ENCODE results near the gene SESN2. TPM values are rescaled to one million over a fixed set of nuclear protein-coding genes. Genes with fewer than 3 reads are reported as not detected.

Gene SESN2
- total RNA-seq, 1 experiment from 2014 or later: 12.2 TPM

DNA sequence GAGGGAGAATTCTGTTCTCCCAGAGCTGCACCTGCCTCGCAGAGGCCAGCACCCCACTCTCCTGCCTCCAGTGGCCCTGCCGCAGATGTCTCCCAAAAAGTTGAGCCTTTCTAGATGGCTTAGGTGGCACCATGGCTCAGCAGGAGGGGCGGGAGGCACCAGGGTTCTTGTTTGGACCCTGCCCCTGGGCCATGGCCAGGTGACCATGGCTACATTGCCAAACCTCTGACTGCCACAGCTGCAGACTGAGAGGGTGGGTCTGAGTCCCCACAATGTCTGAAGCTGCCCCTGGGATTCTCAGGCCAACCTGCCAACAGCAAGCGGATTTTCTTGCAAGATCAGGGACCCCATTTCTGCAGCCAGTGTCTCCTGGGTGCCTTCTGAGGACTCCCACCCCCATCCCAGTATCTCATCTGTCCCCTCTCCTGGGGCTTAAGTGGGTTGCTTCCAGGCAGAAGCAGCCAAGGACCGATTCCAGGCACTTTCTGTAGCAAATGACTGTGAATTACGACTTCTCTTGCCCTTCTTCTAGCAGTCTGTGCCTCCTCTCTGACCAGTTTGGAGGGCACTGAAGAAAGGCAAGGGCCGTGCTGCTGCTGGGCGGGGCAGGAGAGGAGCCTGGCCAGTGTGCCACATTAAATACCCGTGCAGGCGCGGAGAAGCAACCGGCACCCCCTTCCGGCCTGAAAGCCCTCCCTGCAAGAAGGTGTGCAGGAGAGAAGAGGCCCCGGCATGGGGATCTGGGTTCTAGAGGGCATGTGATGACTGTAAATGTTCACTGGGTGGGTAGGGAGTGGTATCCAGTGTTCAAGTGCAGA, 22.5 kb downstream of the SESN2 start:
- DNase-seq: no peak

GRCh38 chr1:28282426-28283407, 23.4 kb downstream of the SESN2 start:
- POLR2A ChIA-PET (ENCODE audit: unreplicated experiment): no interaction called here
- intact Hi-C loops (cut with micrococcal nuclease; ENCODE audit: unreplicated experiment): no loop called here
- H3K36me3 ChIP-seq (ENCODE audit: low read depth): peaks cover 8% of the 10 kb centered on the region; the same call in 1 of the 2 replicates
- H3K9me3 ChIP-seq (ENCODE audit: insufficient read depth, low read depth): no peaks in the 10 kb centered on the region
- no peak overlapping the region for H3K27ac ChIP-seq
- CTCF ChIA-PET: no interaction called here
- no peaks in the 10 kb centered on the region for H3K4me1 ChIP-seq (replicated peaks; ENCODE audit: insufficient read depth)
- H3F3A ChIP-seq (ENCODE audit: insufficient read depth, low read depth): no peaks in the 10 kb centered on the region; the same call in 1 of the 2 replicates
- no peak overlapping the region for H3K4me2 ChIP-seq
- TF ChIP-seq CTCF (conservative IDR thresholded peaks at IDR 0.05): no peak
- TF ChIP-seq EZH2 (IDR thresholded peaks at IDR 0.05; ENCODE audit: low read depth): no peak
- H4K20me1 ChIP-seq (ENCODE audit: insufficient read depth): no peaks in the 10 kb centered on the region; the same call in 1 of the 2 replicates
- H3K9me2 ChIP-seq (ENCODE audit: insufficient read depth): no peaks in the 10 kb centered on the region
- no peak overlapping the region for H3K4me3 ChIP-seq
- no peak overlapping the region for H2AFZ ChIP-seq
- H3K79me2 ChIP-seq (ENCODE audit: low read depth): no peaks in the 10 kb centered on the region
- DNase-seq: no peak
- BruUV-seq (replicated peaks): no TSS peak
- H3K27me3 ChIP-seq (ENCODE audit: insufficient read depth, low read depth): no peaks in the 10 kb centered on the region

More for the DNA sequence above, 22.5 kb downstream of the SESN2 start:
- no peak for TF ChIP-seq CTCF (conservative IDR thresholded peaks at IDR 0.05)
- TF ChIP-seq EZH2 (IDR thresholded peaks at IDR 0.05; ENCODE audit: low read depth): no peak
- Histone ChIP-seq H4K20me1 (ENCODE audit: insufficient read depth) (no peaks in the 10 kb centered on the region; the same call in 1 of the 2 replicates), H3F3A (ENCODE audit: insufficient read depth, low read depth) (no peaks in the 10 kb centered on the region; the same call in 1 of the 2 replicates), H3K27ac (no peak overlapping the region), H3K27me3 (ENCODE audit: insufficient read depth, low read depth) (no peaks in the 10 kb centered on the region), H3K79me2 (ENCODE audit: low read depth) (no peaks in the 10 kb centered on the region), H3K4me3 (no peak overlapping the region), H3K36me3 (ENCODE audit: low read depth) (peaks cover 8% of the 10 kb centered on the region; the same call in 1 of the 2 replicates), H2AFZ (no peak overlapping the region), H3K4me1 (replicated peaks; ENCODE audit: insufficient read depth) (no peaks in the 10 kb centered on the region), H3K4me2 (no peak overlapping the region), H3K9me2 (ENCODE audit: insufficient read depth) (no peaks in the 10 kb centered on the region), H3K9me3 (ENCODE audit: insufficient read depth, low read depth) (no peaks in the 10 kb centered on the region)
- BruUV-seq (replicated peaks): no TSS peak
- intact Hi-C loops (cut with micrococcal nuclease; ENCODE audit: unreplicated experiment): no loop called here
- ChIA-PET CTCF (no interaction called here), POLR2A (ENCODE audit: unreplicated experiment) (no interaction called here)

GRCh38 chr1:28286111-28286510, 26.8 kb downstream of the SESN2 start:
- H3K27ac ChIP-seq: no peak overlapping the region
- CTCF ChIA-PET: no interaction called here
- no TSS peak for BruUV-seq (replicated peaks)
- no peaks in the 10 kb centered on the region for H4K20me1 ChIP-seq (ENCODE audit: insufficient read depth)
- no peaks in the 10 kb centered on the region for H3K4me1 ChIP-seq (replicated peaks; ENCODE audit: insufficient read depth)
- no peaks in the 10 kb centered on the region for H3K27me3 ChIP-seq (ENCODE audit: insufficient read depth, low read depth)
- TF ChIP-seq EZH2 (IDR thresholded peaks at IDR 0.05; ENCODE audit: low read depth) (no peak), CTCF (conservative IDR thresholded peaks at IDR 0.05) (no peak)
- no peak overlapping the region for H2AFZ ChIP-seq
- H3K79me2 ChIP-seq (ENCODE audit: low read depth): no peaks in the 10 kb centered on the region
- H3K36me3 ChIP-seq (ENCODE audit: low read depth): no peaks in the 10 kb centered on the region
- H3K4me2 ChIP-seq: no peak overlapping the region
- no peaks in the 10 kb centered on the region for H3K9me2 ChIP-seq (ENCODE audit: insufficient read depth)
- intact Hi-C loops (cut with micrococcal nuclease; ENCODE audit: unreplicated experiment): no loop called here
- no peaks in the 10 kb centered on the region; the same call in 1 of the 2 replicates for H3F3A ChIP-seq (ENCODE audit: insufficient read depth, low read depth)
- POLR2A ChIA-PET (ENCODE audit: unreplicated experiment): no interaction called here
- H3K9me3 ChIP-seq (ENCODE audit: insufficient read depth, low read depth): no peaks in the 10 kb centered on the region
- no peak overlapping the region for H3K4me3 ChIP-seq
- DNase-seq: no peak
